ENCODE results near the gene ITIH5. TPM values are rescaled to one million over a fixed set of nuclear protein-coding genes. Genes with fewer than 3 reads are reported as not detected.
A peak's percentile ranks its signal among the peaks of the same experiment; 100 is the strongest.

The ITIH5 gene
- total RNA-seq, 2 experiments from 2014 or later: not detected

- H3K27me3 Mint-ChIP-seq: no peaks in the 10 kb centered on the region
- no peak overlapping the region for H3K4me3 Mint-ChIP-seq
- H3K27ac ChIP-seq (ENCODE audit: low read depth in 1 of 2, low read length in 2 of 2): no peak overlapping the region
- peaks cover 7% of the 10 kb centered on the region for H3K9me3 Mint-ChIP-seq
- TF ChIP-seq CTCF (IDR thresholded peaks at IDR 0.05): no peak
- DNase-seq (no peak), ATAC-seq (ENCODE audit: poor library complexity) (no peak)
- no peak overlapping the region for H3K27ac Mint-ChIP-seq
- no peak overlapping the region for H3K4me3 ChIP-seq (ENCODE audit: low read length)
- peaks cover 5 to 10% of the 10 kb centered on the region in 2 experiments for H3K9me3 ChIP-seq (ENCODE audit: control insufficient read depth in 1 of 2, insufficient read depth in 1 of 2, low read length in 2 of 2)
- no peaks in the 10 kb centered on the region for H3K36me3 Mint-ChIP-seq (ENCODE audit: low read depth)
- no peaks in the 10 kb centered on the region for H3K27me3 ChIP-seq (ENCODE audit: control insufficient read depth in 1 of 2, insufficient read depth in 2 of 2, low read length in 2 of 2)
- intact Hi-C loops (cut with DNase I, micrococcal nuclease): no loop called here
- peaks cover 6% of the 10 kb centered on the region for H3K4me1 ChIP-seq (ENCODE audit: insufficient read depth, low read length)
- H3K4me1 Mint-ChIP-seq (ENCODE audit: low read depth): peaks cover 11% of the 10 kb centered on the region
- POLR2A ChIA-PET: no interaction called here
- CTCF ChIA-PET: no interaction called here
- no peaks in the 10 kb centered on the region for H3K36me3 ChIP-seq (ENCODE audit: insufficient read depth, low read length)
Measured at GRCh38 chr10:7542189-7542914, 124.4 kb downstream of the ITIH5 start.

- POLR2A ChIA-PET: no interaction called here
- H3K4me1 Mint-ChIP-seq (ENCODE audit: low read depth): peaks cover 11% of the 10 kb centered on the region
- H3K36me3 Mint-ChIP-seq (ENCODE audit: low read depth): no peaks in the 10 kb centered on the region
- Histone ChIP-seq H3K4me1 (ENCODE audit: insufficient read depth, low read length) (peaks cover 6% of the 10 kb centered on the region), H3K36me3 (ENCODE audit: insufficient read depth, low read length) (no peaks in the 10 kb centered on the region), H3K27ac (ENCODE audit: low read depth in 1 of 2, low read length in 2 of 2) (no peak overlapping the region), H3K27me3 (ENCODE audit: control insufficient read depth in 1 of 2, insufficient read depth in 2 of 2, low read length in 2 of 2) (no peaks in the 10 kb centered on the region), H3K4me3 (ENCODE audit: low read length) (no peak overlapping the region), H3K9me3 (ENCODE audit: control insufficient read depth in 1 of 2, insufficient read depth in 1 of 2, low read length in 2 of 2) (peaks cover 5 to 10% of the 10 kb centered on the region in 2 experiments)
- no peak overlapping the region for H3K4me3 Mint-ChIP-seq
- intact Hi-C loops (cut with DNase I, micrococcal nuclease): no loop called here
- H3K27ac Mint-ChIP-seq: no peak overlapping the region
- DNase-seq: no peak
- peaks cover 7% of the 10 kb centered on the region for H3K9me3 Mint-ChIP-seq
- no peak for TF ChIP-seq CTCF (IDR thresholded peaks at IDR 0.05)
- no peaks in the 10 kb centered on the region for H3K27me3 Mint-ChIP-seq
- no peak for ATAC-seq (ENCODE audit: poor library complexity)
- CTCF ChIA-PET: interaction anchor here (0.6 kb wide), 1 partner anchor 450 kb away, joined by 3 read pairs; no protein-coding TSS in a partner anchor
Measured at GRCh38 chr10:7541137-7542087, 125.4 kb downstream of the ITIH5 start.

GRCh38 chr10:7538970-7539654 is 127.7 kb downstream of the ITIH5 start:
- ChIA-PET CTCF (no interaction called here), POLR2A (no interaction called here)
- H3K4me1 Mint-ChIP-seq (ENCODE audit: low read depth): peaks cover 11% of the 10 kb centered on the region
- no peak overlapping the region for H3K4me3 Mint-ChIP-seq
- no peaks in the 10 kb centered on the region for H3K27me3 ChIP-seq (ENCODE audit: control insufficient read depth in 1 of 2, insufficient read depth in 2 of 2, low read length in 2 of 2)
- H3K27ac ChIP-seq (ENCODE audit: low read depth in 1 of 2, low read length in 2 of 2): peak overlapping the region in 1 of 2 donors; percentile 12
- peaks cover 5 to 10% of the 10 kb centered on the region in 2 experiments for H3K9me3 ChIP-seq (ENCODE audit: control insufficient read depth in 1 of 2, insufficient read depth in 1 of 2, low read length in 2 of 2)
- intact Hi-C loops (cut with DNase I, micrococcal nuclease): no loop called here
- H3K36me3 Mint-ChIP-seq (ENCODE audit: low read depth): no peaks in the 10 kb centered on the region
- DNase-seq: peak in 1 of 14 experiments; percentile 6
- peaks cover 6% of the 10 kb centered on the region for H3K4me1 ChIP-seq (ENCODE audit: insufficient read depth, low read length)
- ATAC-seq (ENCODE audit: poor library complexity): peak; percentile 44
- no peaks in the 10 kb centered on the region for H3K36me3 ChIP-seq (ENCODE audit: insufficient read depth, low read length)
- H3K27me3 Mint-ChIP-seq: no peaks in the 10 kb centered on the region
- no peak for TF ChIP-seq CTCF (IDR thresholded peaks at IDR 0.05)
- peaks cover 7% of the 10 kb centered on the region for H3K9me3 Mint-ChIP-seq
- no peak overlapping the region for H3K4me3 ChIP-seq (ENCODE audit: low read length)
- peak overlapping the region; percentile 64 for H3K27ac Mint-ChIP-seq

All from CD4-positive, alpha-beta T cell (primary cell).